Measurements from ENCODE around the gene TNFRSF8. TPM values are rescaled to one million over a fixed set of nuclear protein-coding genes. Genes with fewer than 3 reads are reported as not detected.

TNFRSF8 gene
- total RNA-seq, 4 donors from 2014 or later = 1.1 to 2.6 (median 1.4) TPM

GRCh38 chr1:12174924-12175810 is 112.1 kb downstream of the TNFRSF8 start:
- in situ Hi-C loops (cut with MboI; ENCODE audit: low sequenced_read_pairs in 4 of 4) (no loop called here), intact Hi-C loops (cut with DNase I; ENCODE audit: low total_unique reads) (no loop called here)
- H3K27ac ChIP-seq = peak overlapping the region; percentile 56 to 85 (median 78)
- ATAC-seq = peak in 1 of 2 donors; percentile 21
- H3K4me1 ChIP-seq = peaks cover 20 to 67% of the 10 kb centered on the region in 2 donors
- H3K9me3 ChIP-seq = no peaks in the 10 kb centered on the region
- no peaks in the 10 kb centered on the region for H3K27me3 ChIP-seq
- no peak overlapping the region for H3K4me3 ChIP-seq
- DNase-seq = peak in 1 of 2 donors; percentile 39
- TF ChIP-seq, protein P1, sequence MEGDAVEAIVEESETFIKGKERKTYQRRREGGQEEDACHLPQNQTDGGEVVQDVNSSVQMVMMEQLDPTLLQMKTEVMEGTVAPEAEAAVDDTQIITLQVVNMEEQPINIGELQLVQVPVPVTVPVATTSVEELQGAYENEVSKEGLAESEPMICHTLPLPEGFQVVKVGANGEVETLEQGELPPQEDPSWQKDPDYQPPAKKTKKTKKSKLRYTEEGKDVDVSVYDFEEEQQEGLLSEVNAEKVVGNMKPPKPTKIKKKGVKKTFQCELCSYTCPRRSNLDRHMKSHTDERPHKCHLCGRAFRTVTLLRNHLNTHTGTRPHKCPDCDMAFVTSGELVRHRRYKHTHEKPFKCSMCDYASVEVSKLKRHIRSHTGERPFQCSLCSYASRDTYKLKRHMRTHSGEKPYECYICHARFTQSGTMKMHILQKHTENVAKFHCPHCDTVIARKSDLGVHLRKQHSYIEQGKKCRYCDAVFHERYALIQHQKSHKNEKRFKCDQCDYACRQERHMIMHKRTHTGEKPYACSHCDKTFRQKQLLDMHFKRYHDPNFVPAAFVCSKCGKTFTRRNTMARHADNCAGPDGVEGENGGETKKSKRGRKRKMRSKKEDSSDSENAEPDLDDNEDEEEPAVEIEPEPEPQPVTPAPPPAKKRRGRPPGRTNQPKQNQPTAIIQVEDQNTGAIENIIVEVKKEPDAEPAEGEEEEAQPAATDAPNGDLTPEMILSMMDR (IDR thresholded peaks at IDR 0.05 in 4 of 5, conservative IDR thresholded peaks at IDR 0.05 in 1 of 5) = no peak
- no peak for TF ChIP-seq POLR2A (IDR thresholded peaks at IDR 0.05)
- no peaks in the 10 kb centered on the region for H3K36me3 ChIP-seq

DNA sequence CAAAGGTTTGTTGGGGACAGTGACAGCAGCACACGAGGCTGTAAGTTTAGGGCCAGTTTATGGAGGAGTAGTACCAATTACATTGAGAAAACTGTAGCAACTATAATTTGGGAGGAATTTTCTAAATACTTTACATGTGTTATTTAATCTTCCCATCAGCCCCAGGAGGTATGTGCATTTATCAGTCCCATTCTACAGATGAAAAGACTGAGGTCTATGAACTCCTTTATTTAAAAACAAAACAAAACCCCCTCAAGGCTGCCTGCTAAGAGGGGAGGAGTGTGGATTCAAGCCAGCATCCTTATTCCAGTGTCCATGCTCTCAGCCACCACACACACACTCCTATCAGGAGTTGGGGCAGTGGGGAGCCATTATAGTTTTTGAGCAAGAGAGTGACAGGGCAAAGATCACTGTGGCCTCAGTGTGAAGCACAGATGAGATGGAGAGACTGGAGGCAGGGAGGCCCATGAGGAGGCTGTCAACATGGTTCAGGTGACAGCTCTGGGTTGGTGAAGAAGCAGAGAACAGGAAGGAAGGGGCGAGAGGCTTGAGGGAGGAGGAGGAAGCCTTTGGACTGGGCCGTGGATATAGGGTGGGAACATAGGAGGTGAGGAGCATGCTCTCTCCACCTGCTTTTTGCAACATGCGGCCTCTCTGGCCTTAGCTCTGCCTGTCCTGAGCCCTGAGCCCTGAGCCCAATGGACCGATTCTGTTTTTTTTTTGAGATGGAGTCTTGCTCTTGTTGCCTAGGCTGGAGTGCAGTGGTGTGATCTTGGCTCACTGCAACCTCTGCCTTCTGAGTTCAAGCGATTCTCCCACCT is 113.4 kb downstream of the TNFRSF8 start:
- Histone ChIP-seq H3K4me3 (no peak overlapping the region), H3K27ac (peak overlapping the region; percentile 45 to 88 (median 86)), H3K9me3 (no peaks in the 10 kb centered on the region), H3K4me1 (peaks cover 26 to 67% of the 10 kb centered on the region in 2 donors), H3K27me3 (no peaks in the 10 kb centered on the region), H3K36me3 (no peaks in the 10 kb centered on the region)
- ATAC-seq = no peak
- in situ Hi-C loops (cut with MboI; ENCODE audit: low sequenced_read_pairs in 4 of 4) = no loop called here
- TF ChIP-seq, protein P1 (IDR thresholded peaks at IDR 0.05 in 4 of 5, conservative IDR thresholded peaks at IDR 0.05 in 1 of 5) = no peak
- no peak for TF ChIP-seq POLR2A (IDR thresholded peaks at IDR 0.05)
- intact Hi-C loops (cut with DNase I; ENCODE audit: low total_unique reads) = no loop called here
- DNase-seq = no peak

DNA sequence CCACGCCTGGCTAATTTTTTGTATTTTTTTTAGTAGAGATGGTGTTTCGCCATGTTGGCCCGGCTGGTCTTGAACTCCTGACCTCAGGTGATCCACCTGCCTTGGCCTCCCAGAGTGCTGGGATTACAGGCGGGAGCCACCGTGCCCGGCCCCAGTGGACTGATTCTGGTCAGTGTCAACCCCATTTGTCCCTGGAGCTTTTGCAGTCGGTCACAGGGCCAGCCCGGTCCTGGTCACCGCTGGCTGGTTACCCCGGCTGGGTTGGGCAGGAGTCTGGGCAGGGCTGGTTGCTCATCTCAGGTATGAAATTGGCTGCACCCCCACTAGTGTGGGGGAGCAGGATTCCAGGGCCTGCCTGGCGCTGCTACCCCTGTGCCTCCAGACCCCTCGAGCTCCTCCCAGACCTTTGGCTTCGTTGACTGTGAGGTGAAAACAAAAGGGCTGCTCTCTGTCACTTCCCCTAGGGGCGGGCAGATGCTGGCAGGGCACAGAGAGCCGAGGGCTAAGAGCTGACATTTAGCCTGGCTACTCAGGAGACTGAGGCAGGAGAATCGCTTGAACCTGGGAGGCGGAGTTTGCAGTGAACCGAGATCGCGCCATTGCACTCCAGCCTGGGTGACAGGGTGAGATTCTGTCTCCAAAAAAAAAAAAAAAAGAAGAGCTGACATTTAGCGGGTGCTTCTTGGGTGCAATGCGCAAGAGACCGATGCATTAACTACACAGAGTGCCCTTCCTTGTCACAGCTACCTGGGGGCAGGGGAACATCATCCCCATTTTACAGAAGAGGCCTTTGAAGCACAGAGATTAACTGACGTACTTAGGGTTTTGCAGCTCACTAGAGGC is 114.3 kb downstream of the TNFRSF8 start:
- H3K9me3 ChIP-seq = no peaks in the 10 kb centered on the region
- in situ Hi-C loops (cut with MboI; ENCODE audit: low sequenced_read_pairs in 4 of 4) (no loop called here), intact Hi-C loops (cut with DNase I; ENCODE audit: low total_unique reads) (no loop called here)
- ATAC-seq (no peak), DNase-seq (no peak)
- peaks cover 26 to 61% of the 10 kb centered on the region in 2 donors for H3K4me1 ChIP-seq
- H3K27me3 ChIP-seq = no peaks in the 10 kb centered on the region
- H3K4me3 ChIP-seq = no peak overlapping the region
- peak overlapping the region; percentile 47 to 88 (median 86) for H3K27ac ChIP-seq
- TF ChIP-seq, protein P1 (IDR thresholded peaks at IDR 0.05 in 4 of 5, conservative IDR thresholded peaks at IDR 0.05 in 1 of 5) = no peak
- no peak for TF ChIP-seq POLR2A (IDR thresholded peaks at IDR 0.05)
- H3K36me3 ChIP-seq = no peaks in the 10 kb centered on the region

DNA sequence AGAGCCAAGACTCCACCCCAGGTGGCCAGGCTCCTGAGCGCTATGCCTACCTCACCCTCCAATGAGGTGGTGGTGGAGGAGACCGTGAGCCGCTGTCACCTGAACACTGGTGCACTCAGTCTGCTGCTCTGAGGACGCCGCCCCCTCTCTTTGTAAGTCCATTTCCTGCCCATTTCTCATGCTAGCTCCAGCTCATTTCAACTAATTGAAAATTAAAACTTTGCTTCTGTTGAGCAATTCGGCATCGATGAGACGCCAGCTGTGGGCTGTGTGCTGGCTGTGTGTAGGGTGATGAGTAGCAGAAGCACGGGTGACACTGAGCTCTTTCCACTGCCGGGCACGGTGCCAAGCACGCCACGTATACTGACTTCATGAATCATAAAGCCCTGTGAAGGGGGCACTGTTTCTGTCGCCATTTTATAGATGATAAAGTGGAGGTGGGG is 114.9 kb downstream of the TNFRSF8 start:
- Histone ChIP-seq H3K4me3 (no peak overlapping the region), H3K4me1 (peaks cover 22 to 59% of the 10 kb centered on the region in 2 donors), H3K27me3 (no peaks in the 10 kb centered on the region), H3K36me3 (no peaks in the 10 kb centered on the region), H3K9me3 (no peaks in the 10 kb centered on the region), H3K27ac (peak overlapping the region; percentile 76 to 88 (median 86))
- ATAC-seq (no peak), DNase-seq (peak in 1 of 2 donors; percentile 60)
- in situ Hi-C loops (cut with MboI; ENCODE audit: low sequenced_read_pairs in 4 of 4) (no loop called here), intact Hi-C loops (cut with DNase I; ENCODE audit: low total_unique reads) (no loop called here)
- TF ChIP-seq POLR2A (IDR thresholded peaks at IDR 0.05) = no peak
- TF ChIP-seq, protein P1 (IDR thresholded peaks at IDR 0.05 in 4 of 5, conservative IDR thresholded peaks at IDR 0.05 in 1 of 5) = no peak
